Mucosa of descending colon (tissue), 3 donors: ENCODE measurements around the gene ZXDB. TPM values are rescaled to one million over a fixed set of nuclear protein-coding genes. Genes with fewer than 3 reads are reported as not detected.
"Not testable (repeated sequence)": the region's sequence is repeated elsewhere in the genome, so short reads cannot be mapped to it uniquely, and the experiment has no call there.

ENCODE experiments used
- ATAC-seq: fragments of 200-7000 bp; cut with Tn5 transposase; one replicate; pipeline ENCODE4 v1.9.1; 2020; ENCODE audit warnings: mild to moderate bottlenecking, moderate library complexity
- DNase-seq, 3 donors: peaks; one replicate each; pipeline ENCODE4 v3.0.0-alpha.2; 2020
- H3K36me3 ChIP-seq: fragments of 200-600 bp; one replicate; pipeline ENCODE4 v1.8.0; 2021; ENCODE audit warnings: low read depth, mild to moderate bottlenecking
- H3K4me1 ChIP-seq: fragments of 200-600 bp; one replicate; pipeline ENCODE4 v1.8.0; 2021; ENCODE audit warnings: low read depth, mild to moderate bottlenecking
- H3K4me3 ChIP-seq: fragments of 200-600 bp; one replicate; pipeline ENCODE4 v1.8.0; 2021; ENCODE audit warnings: mild to moderate bottlenecking
- H3K9me3 ChIP-seq: fragments of 200-600 bp; one replicate; pipeline ENCODE4 v1.8.0; 2021; ENCODE audit warnings: mild to moderate bottlenecking
- intact Hi-C, 2 donors: fragments of 100-400 bp; cut with DNase I in 1 of 2; cut with micrococcal nuclease in 1 of 2; formaldehyde crosslinking; loops; one replicate each; pipeline versions ENCODE4 v1.11.0 to v1.11.1; 2022; cut with DNase I, micrococcal nuclease
- total RNA-seq, 3 donors: library from RNA; stranded (reverse); fragmentation: NEBNext Ultra II Directional in 2 of 3; extraction: Animal tissue kit (Norgen Biotek cat#: 25700) in 2 of 3; gene quantifications; one replicate each; pipeline versions ENCODE4 v1.2.1 to v1.2.4, GENCODE V29; 2021 to 2023
- TF ChIP-seq, protein P1 (sequence below): fragments of 200-600 bp; IDR thresholded peaks from one replicate; pipeline ENCODE4 v1.8.0; 2022; ENCODE audit warnings: antibody characterized with exemption, mild to moderate bottlenecking
- donor health status: DM: no; HTN: no; CAD: no; lungs with moderate emphysema.
- donor health status: DM: no; HTN: no; CAD: no.
- donor health status: DM: no; HTN: yes; CAD: no.

The ZXDB gene
- total RNA-seq, 3 donors from 2014 or later, result 6.2 to 8.7 (median 6.6) TPM

DNA sequence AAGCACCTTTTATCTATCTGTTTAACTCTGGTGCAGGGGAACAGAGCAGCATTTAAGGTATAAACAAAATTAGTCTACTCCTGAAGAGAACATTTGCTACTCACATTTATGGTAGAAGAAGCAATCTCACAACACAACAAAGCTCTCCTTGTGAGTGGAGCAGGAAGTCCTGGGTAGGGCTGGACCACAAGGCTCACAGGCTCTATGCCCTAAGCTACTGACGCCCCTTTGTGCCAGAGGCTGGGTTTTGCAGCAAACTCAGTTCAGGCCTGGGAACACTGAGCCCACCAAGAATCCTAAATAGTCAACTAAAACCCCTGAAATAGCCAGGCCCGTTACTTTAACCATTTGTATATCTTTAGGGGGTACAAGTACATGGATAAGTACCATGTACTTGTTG, 4.7 kb upstream of the ZXDB start:
- H3K4me1 ChIP-seq, result no peaks in the 10 kb centered on the region

GRCh38 chrX:57587607-57588006, 4.2 kb upstream of the ZXDB start:
- no peaks in the 10 kb centered on the region for H3K9me3 ChIP-seq
- no peak overlapping the region for H3K4me3 ChIP-seq
- no peak for ATAC-seq
- no peak for DNase-seq
- intact Hi-C loops, result no loop called here
- H3K4me1 ChIP-seq, result no peaks in the 10 kb centered on the region
- TF ChIP-seq, protein P1, sequence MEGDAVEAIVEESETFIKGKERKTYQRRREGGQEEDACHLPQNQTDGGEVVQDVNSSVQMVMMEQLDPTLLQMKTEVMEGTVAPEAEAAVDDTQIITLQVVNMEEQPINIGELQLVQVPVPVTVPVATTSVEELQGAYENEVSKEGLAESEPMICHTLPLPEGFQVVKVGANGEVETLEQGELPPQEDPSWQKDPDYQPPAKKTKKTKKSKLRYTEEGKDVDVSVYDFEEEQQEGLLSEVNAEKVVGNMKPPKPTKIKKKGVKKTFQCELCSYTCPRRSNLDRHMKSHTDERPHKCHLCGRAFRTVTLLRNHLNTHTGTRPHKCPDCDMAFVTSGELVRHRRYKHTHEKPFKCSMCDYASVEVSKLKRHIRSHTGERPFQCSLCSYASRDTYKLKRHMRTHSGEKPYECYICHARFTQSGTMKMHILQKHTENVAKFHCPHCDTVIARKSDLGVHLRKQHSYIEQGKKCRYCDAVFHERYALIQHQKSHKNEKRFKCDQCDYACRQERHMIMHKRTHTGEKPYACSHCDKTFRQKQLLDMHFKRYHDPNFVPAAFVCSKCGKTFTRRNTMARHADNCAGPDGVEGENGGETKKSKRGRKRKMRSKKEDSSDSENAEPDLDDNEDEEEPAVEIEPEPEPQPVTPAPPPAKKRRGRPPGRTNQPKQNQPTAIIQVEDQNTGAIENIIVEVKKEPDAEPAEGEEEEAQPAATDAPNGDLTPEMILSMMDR, result no peak
- no peaks in the 10 kb centered on the region for H3K36me3 ChIP-seq

More for the DNA sequence above, 4.7 kb upstream of the ZXDB start:
- ATAC-seq (no peak), DNase-seq (no peak)
- H3K4me3 ChIP-seq, result no peak overlapping the region
- H3K9me3 ChIP-seq, result no peaks in the 10 kb centered on the region
- TF ChIP-seq, protein P1, result no peak
- H3K36me3 ChIP-seq, result no peaks in the 10 kb centered on the region
- intact Hi-C loops, result no loop called here

DNA sequence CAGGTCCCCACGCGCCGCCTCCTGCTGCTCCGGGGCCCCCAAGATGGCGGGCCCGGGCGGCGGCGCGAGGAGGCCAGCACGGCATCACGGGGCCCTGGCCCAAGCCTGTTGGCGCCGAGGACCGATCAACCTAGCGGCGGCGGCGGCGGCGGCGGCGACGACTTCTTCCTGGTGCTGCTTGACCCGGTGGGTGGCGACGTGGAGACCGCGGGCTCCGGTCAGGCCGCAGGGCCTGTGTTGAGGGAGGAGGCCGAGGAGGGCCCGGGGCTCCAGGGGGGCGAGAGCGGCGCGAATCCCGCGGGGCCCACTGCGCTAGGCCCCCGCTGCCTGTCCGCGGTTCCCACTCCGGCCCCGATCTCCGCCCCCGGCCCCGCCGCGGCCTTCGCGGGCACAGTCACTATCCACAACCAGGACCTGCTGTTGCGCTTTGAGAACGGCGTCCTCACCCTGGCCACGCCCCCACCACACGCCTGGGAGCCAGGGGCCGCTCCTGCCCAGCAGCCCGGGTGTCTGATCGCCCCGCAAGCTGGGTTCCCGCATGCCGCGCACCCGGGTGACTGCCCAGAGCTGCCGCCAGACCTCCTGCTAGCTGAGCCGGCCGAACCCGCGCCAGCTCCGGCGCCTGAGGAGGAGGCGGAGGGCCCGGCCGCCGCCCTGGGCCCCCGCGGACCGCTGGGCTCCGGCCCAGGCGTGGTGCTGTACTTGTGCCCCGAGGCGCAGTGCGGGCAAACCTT, 516 bp downstream of the ZXDB start:
- ATAC-seq (peak; percentile 90), DNase-seq (peak; percentile 23 to 65 (median 63))
- peak overlapping the region; percentile 26 for H3K4me3 ChIP-seq
- intact Hi-C loops, H3K9me3 ChIP-seq, H3K36me3 ChIP-seq, H3K4me1 ChIP-seq: not testable (repeated sequence)

DNA sequence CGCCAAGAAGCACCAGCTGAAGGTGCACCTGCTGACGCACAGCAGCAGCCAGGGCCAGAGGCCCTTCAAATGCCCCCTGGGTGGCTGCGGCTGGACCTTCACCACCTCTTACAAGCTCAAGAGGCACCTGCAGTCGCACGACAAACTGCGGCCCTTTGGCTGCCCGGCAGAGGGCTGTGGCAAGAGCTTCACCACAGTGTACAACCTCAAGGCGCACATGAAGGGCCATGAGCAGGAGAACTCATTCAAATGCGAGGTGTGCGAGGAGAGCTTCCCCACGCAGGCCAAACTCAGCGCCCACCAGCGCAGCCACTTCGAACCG, 1.0 kb downstream of the ZXDB start:
- H3K4me1 ChIP-seq, H3K9me3 ChIP-seq, intact Hi-C loops, H3K36me3 ChIP-seq: not testable (repeated sequence)
- peak overlapping the region; percentile 26 for H3K4me3 ChIP-seq
- ATAC-seq, result peak; percentile 67
- peak; percentile 32 to 63 (median 63) for DNase-seq

DNA sequence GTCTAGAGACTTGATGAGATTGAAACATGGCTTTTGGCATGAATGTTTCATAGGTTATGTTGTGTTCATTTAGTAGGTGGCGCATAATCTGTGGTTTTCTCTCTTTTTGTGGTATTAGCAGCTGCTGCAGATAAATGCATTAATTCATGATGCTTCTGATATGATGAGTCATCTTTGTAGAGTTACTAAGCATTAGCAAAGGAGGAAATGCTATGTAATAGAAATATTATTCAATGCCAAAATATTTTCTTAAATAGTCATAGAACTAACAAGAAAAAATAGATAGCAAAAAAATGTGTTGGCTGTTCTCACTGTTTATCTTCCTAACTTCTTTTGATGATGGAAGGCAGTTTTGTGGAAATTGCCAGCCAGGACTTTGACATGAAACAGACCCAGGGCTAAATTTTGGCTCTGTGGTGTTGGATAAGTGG, 3.6 kb downstream of the ZXDB start:
- H3K4me1 ChIP-seq, result no peaks in the 10 kb centered on the region
- DNase-seq (no peak), ATAC-seq (no peak)
- no peaks in the 10 kb centered on the region for H3K9me3 ChIP-seq
- H3K36me3 ChIP-seq, result no peaks in the 10 kb centered on the region
- TF ChIP-seq, protein P1, result no peak
- H3K4me3 ChIP-seq, result no peak overlapping the region
- intact Hi-C loops, result no loop called here

DNA sequence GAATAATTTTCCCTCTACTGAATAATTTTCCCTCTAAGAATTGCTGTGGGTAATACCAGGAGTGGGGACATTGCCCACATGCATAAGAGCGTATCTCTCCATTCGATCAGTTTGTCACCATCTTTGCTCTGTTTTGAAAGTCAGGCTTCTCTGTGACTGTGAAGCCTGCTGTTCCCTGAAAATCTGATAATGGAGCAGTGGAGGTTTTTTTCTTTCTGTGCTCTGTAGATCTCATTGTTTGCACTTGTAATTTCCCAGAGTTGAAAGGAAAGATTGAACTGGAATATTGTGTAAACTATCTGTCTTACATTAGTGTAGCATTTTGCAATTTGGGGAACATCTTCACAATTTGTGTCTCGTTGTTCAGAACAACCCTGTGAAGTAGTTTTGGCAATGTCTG, 4.3 kb downstream of the ZXDB start:
- no peaks in the 10 kb centered on the region for H3K4me1 ChIP-seq
- no peaks in the 10 kb centered on the region for H3K9me3 ChIP-seq
- intact Hi-C loops, result no loop called here
- ATAC-seq (no peak), DNase-seq (no peak)
- TF ChIP-seq, protein P1, result no peak
- H3K4me3 ChIP-seq, result no peak overlapping the region
- H3K36me3 ChIP-seq, result no peaks in the 10 kb centered on the region

GRCh38 chrX:57596516-57596915, 4.7 kb downstream of the ZXDB start:
- H3K36me3 ChIP-seq, result no peaks in the 10 kb centered on the region
- ATAC-seq, result no peak
- intact Hi-C loops, result no loop called here
- DNase-seq, result no peak
- no peak overlapping the region for H3K4me3 ChIP-seq
- H3K4me1 ChIP-seq, result no peaks in the 10 kb centered on the region
- TF ChIP-seq, protein P1, result no peak
- no peaks in the 10 kb centered on the region for H3K9me3 ChIP-seq
